ENCODE results near the gene GALNT1. TPM values are rescaled to one million over a fixed set of nuclear protein-coding genes. Genes with fewer than 3 reads are reported as not detected.

The GALNT1 gene
- total RNA-seq: 10 to 100 TPM; 38.7 to 52.1 (median 46.8) TPM

DNA sequence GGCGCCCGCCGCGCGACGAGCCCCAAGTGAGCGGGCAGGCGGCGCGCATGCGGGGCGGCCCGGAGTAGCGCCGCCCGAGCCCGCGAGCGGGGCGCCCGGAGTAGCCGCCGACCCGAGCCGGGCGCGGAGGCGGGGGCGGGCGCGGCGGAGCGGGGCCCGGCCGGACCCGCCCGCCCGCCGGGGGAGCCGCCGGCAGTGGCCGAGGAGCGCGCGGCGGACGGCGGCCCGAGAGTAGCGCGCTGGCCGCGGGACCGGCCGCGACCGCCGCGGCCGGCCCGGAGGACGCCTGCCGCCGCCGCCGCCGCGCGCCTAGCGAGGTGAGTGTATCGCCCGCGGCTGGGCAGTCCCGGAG, at the start of gene GALNT1:
Gene GALNT1 (plus strand): TSS at position 195 of the 352 bp plus-strand sequence. CDS start 72,923 bp downstream, outside the sequence.
- Histone ChIP-seq H3K4me3 (peak within 1 kb of the TSS; percentile 82 to 89), H3K9me3 (no peaks in the 10 kb centered on the region), H3K36me3 (no peaks in the 10 kb centered on the region), H3K27me3 (no peaks in the 10 kb centered on the region), H3K4me1 (peaks cover 0 to 38% (median 10%) of the 10 kb centered on the region in 3 donors), H3K27ac (peak within 1 kb of the TSS; percentile 82 to 98 (median 98))
- peak; percentile 79 for ATAC-seq
- no peak for TF ChIP-seq POLR2A (IDR thresholded peaks at IDR 0.05)
- TF ChIP-seq POLR2AphosphoS5 (IDR thresholded peaks at IDR 0.05): no peak
- TF ChIP-seq, protein P1, sequence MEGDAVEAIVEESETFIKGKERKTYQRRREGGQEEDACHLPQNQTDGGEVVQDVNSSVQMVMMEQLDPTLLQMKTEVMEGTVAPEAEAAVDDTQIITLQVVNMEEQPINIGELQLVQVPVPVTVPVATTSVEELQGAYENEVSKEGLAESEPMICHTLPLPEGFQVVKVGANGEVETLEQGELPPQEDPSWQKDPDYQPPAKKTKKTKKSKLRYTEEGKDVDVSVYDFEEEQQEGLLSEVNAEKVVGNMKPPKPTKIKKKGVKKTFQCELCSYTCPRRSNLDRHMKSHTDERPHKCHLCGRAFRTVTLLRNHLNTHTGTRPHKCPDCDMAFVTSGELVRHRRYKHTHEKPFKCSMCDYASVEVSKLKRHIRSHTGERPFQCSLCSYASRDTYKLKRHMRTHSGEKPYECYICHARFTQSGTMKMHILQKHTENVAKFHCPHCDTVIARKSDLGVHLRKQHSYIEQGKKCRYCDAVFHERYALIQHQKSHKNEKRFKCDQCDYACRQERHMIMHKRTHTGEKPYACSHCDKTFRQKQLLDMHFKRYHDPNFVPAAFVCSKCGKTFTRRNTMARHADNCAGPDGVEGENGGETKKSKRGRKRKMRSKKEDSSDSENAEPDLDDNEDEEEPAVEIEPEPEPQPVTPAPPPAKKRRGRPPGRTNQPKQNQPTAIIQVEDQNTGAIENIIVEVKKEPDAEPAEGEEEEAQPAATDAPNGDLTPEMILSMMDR (IDR thresholded peaks at IDR 0.05): no peak
- TF ChIP-seq EP300 (IDR thresholded peaks at IDR 0.05): no peak
- 2% methylated on average over 9 of the region's 74 CpGs; no CpG with 5 or more reads in 1 of the 2 donors for WGBS, 2 donors (ENCODE audit: low coverage in 1 of 2)

DNA sequence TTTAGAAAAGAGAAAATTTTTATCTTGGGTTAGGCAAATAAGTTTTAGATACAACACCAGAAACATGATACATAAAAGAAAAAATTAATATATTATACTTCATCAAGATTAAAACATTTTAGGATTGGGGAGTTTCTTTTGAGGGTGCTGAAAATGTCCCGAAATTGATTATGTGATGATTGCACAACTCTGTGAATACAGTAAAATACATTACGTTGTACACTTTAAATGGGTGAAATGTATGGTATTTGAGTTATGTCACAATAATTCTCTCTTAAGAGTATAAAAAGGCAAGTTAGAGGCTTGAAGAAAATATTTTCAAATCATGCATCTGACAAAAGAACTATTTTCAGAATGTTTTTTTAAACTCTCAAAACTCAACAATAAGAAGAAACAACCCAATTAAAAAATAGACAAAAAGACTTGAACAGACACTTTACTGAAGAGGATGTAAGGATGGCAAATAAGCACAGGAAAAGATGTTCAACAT, 47.6 kb upstream of the GALNT1 start:
- no peak for ATAC-seq
- Histone ChIP-seq H3K9me3 (peaks cover 0 to 8% (median 0%) of the 10 kb centered on the region in 3 donors), H3K27me3 (no peaks in the 10 kb centered on the region), H3K4me3 (no peak overlapping the region), H3K4me1 (no peaks in the 10 kb centered on the region), H3K27ac (no peak overlapping the region), H3K36me3 (no peaks in the 10 kb centered on the region)
- TF ChIP-seq POLR2AphosphoS5 (IDR thresholded peaks at IDR 0.05) (no peak), EP300 (IDR thresholded peaks at IDR 0.05) (no peak), POLR2A (IDR thresholded peaks at IDR 0.05) (no peak)
- TF ChIP-seq, protein P1 (IDR thresholded peaks at IDR 0.05): no peak
- WGBS, 2 donors (ENCODE audit: low coverage in 1 of 2): 85 to 86% methylated on average over 2 of the region's 2 CpGs

DNA sequence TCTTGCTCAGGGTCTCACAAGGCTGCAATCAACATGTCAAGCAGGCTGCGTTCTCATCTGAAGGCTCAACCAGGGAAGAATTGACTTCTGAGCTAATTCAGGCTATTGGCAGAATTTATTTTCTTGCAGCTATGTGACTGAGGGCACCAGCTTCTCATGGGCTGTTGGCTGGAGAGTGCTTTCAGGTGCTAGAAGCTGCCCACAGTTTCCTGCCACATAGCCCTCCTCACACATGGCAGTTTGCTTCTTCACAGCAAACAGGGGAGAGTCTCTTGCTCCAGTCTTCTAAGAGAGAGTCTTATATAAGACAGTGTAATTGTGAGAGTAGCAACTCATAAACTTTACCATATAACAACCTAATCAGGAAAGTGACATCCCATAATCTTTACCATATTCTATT, 46.2 kb upstream of the GALNT1 start:
- Histone ChIP-seq H3K9me3 (peaks cover 0 to 8% (median 0%) of the 10 kb centered on the region in 3 donors), H3K4me1 (no peaks in the 10 kb centered on the region), H3K27me3 (no peaks in the 10 kb centered on the region), H3K27ac (no peak overlapping the region), H3K4me3 (no peak overlapping the region), H3K36me3 (no peaks in the 10 kb centered on the region)
- TF ChIP-seq POLR2AphosphoS5 (IDR thresholded peaks at IDR 0.05): no peak
- TF ChIP-seq, protein P1 (IDR thresholded peaks at IDR 0.05): no peak
- TF ChIP-seq EP300 (IDR thresholded peaks at IDR 0.05): no peak
- no peak for TF ChIP-seq POLR2A (IDR thresholded peaks at IDR 0.05)
- no peak for ATAC-seq
- 100% methylated on average over 1 of the region's 1 CpG; no CpG with 5 or more reads in 1 of the 2 donors for WGBS, 2 donors (ENCODE audit: low coverage in 1 of 2)

DNA sequence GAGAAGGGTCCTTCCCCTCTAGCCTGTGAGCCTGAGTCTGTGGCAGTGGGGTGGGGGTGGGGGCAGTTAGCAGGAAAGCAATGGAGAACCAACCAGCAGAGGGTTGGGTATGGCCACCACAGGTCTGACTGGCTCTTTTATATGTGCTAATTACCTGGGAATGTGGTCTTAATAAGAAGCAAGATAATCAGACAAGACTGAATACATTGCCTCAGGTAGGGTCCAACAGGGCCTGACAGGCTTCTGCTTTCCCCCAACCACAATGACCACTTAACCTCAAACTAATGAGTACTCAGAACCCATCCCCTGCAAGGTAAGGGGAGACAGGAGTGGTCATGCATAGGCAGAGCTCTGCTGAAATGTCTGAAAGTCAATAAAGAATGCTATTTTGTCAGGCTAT, 39.2 kb upstream of the GALNT1 start:
- no peaks in the 10 kb centered on the region for H3K4me1 ChIP-seq
- ATAC-seq: no peak

More for the DNA sequence above, 39.2 kb upstream of the GALNT1 start:
- H3K9me3 ChIP-seq: no peaks in the 10 kb centered on the region
- no peaks in the 10 kb centered on the region for H3K36me3 ChIP-seq
- no peak overlapping the region for H3K27ac ChIP-seq
- H3K4me3 ChIP-seq: no peak overlapping the region
- no peaks in the 10 kb centered on the region for H3K27me3 ChIP-seq
- TF ChIP-seq, protein P1 (IDR thresholded peaks at IDR 0.05): no peak
- TF ChIP-seq POLR2AphosphoS5 (IDR thresholded peaks at IDR 0.05) (no peak), POLR2A (IDR thresholded peaks at IDR 0.05) (no peak), EP300 (IDR thresholded peaks at IDR 0.05) (no peak)

Data from gastroesophageal sphincter (tissue), 4 donors.